Testis (tissue), 3 donors: ENCODE results near the gene GLOD5. TPM values are rescaled to one million over a fixed set of nuclear protein-coding genes. Genes with fewer than 3 reads are reported as not detected.

ENCODE experiments used
- DNase-seq: peaks from one replicate; pipeline ENCODE4 v3.0.0-alpha.2; 2019
- H3K27ac ChIP-seq, 2 donors: fragments of 200-600 bp; sonication (generic); one replicate each; pipeline ENCODE4 v1.5.1; 2019
- H3K27me3 ChIP-seq: fragments of 200-600 bp; sonication (generic); one replicate; pipeline ENCODE4 v1.5.1; 2019
- H3K36me3 ChIP-seq: fragments of 200-600 bp; sonication (generic); one replicate; pipeline ENCODE4 v1.5.1; 2017; ENCODE audit warnings: low read depth; ENCODE audit errors: missing control alignments
- H3K4me1 ChIP-seq: fragments of 200-600 bp; sonication (generic); one replicate; pipeline ENCODE4 v1.5.1; 2019
- H3K4me3 ChIP-seq, 2 donors: fragments of 200-600 bp; sonication (generic); one replicate each; pipeline ENCODE4 v1.5.1; 2017 to 2019
- H3K9me3 ChIP-seq: fragments of 200-600 bp; sonication (generic); one replicate; pipeline ENCODE4 v1.5.1; 2017
- CTCF ChIP-seq, 3 experiments: fragments of 450-650 bp in 2 of 3; fragments of 200-600 bp in 1 of 3; sonication (generic) in 1 of 3; IDR thresholded peaks; one replicate each; pipeline ENCODE4 v1.5.1; 2016 to 2019; ENCODE audit warnings: antibody characterized with exemption in 3 of 3, mild to moderate bottlenecking in 2 of 3, moderate library complexity in 1 of 3
- POLR2A ChIP-seq: fragments of 450-650 bp; IDR thresholded peaks from one replicate; pipeline ENCODE4 v1.6.1; 2017; ENCODE audit warnings: antibody characterized with exemption, mild to moderate bottlenecking, moderate library complexity
- WGBS, 2 donors: methylation state at CpG; one replicate each; pipeline ENCODE4 v1.1.5; 2018; 5-methylcytosine and 5-hydroxymethylcytosine counted together
- intact Hi-C: fragments of 100-400 bp; cut with DNase I; formaldehyde crosslinking; loops from one replicate; pipeline ENCODE4 v1.15.1; 2023; ENCODE audit warnings: low total_unique reads
- polyA plus RNA-seq: library from polyadenylated mRNA; stranded (reverse); fragments of 350-450 nt; fragmentation: Illumina TruSeq; extraction: RNeasy Lipid Tissue Mini Kit (QIAGEN cat#74804); gene quantifications from one replicate; pipeline ENCODE4 v1.2.3, GENCODE V29; 2014; ENCODE audit warnings: low read depth, low replicate concordance; ENCODE audit not compliant: insufficient read depth
- total RNA-seq, 2 donors: library from RNA; depleted of rRNA; stranded (reverse); fragments of >200 nt; gene quantifications; one replicate each; pipeline ENCODE4 v1.2.3, GENCODE V29; 2016

The GLOD5 gene
- total and polyA plus RNA-seq, 3 donors from 2014 or later = 0.83 TPM; not detected in 2

GRCh38 chrX:48715072-48715471, 46.5 kb upstream of the GLOD5 start:
- no peak for DNase-seq
- no peak for TF ChIP-seq CTCF (IDR thresholded peaks at IDR 0.05)
- TF ChIP-seq POLR2A = no peak
- Histone ChIP-seq H3K36me3 (no peaks in the 10 kb centered on the region), H3K9me3 (no peaks in the 10 kb centered on the region), H3K4me1 (no peaks in the 10 kb centered on the region), H3K27me3 (no peaks in the 10 kb centered on the region), H3K4me3 (no peak overlapping the region), H3K27ac (no peak overlapping the region)
- intact Hi-C loops = no loop called here
- whole genome bisulfite sequencing, 2 donors = 57 to 77% methylated on average over 2 of the region's 2 CpGs

- no peak for TF ChIP-seq CTCF (IDR thresholded peaks at IDR 0.05)
- no peak for TF ChIP-seq POLR2A
- Histone ChIP-seq H3K27me3 (no peaks in the 10 kb centered on the region), H3K9me3 (no peaks in the 10 kb centered on the region), H3K4me1 (no peaks in the 10 kb centered on the region), H3K4me3 (no peak overlapping the region), H3K27ac (no peak overlapping the region), H3K36me3 (no peaks in the 10 kb centered on the region)
- no peak for DNase-seq
- intact Hi-C loops = no loop called here
- WGBS, 2 donors = 80% methylated on average over 2 to 4 of the region's 4 CpGs
These were observed 45.6 kb upstream of the GLOD5 start for GRCh38 chrX:48715876-48716502.

- whole genome bisulfite sequencing, 2 donors = 71 to 86% methylated on average over 2 of the region's 2 CpGs
- no peak for DNase-seq
- no peak for TF ChIP-seq POLR2A
- no peak for TF ChIP-seq CTCF (IDR thresholded peaks at IDR 0.05)
- no peaks in the 10 kb centered on the region for H3K36me3 ChIP-seq
- intact Hi-C loops = no loop called here
- H3K27ac ChIP-seq = no peak overlapping the region
- H3K9me3 ChIP-seq = no peaks in the 10 kb centered on the region
- H3K27me3 ChIP-seq = no peaks in the 10 kb centered on the region
- H3K4me1 ChIP-seq = no peaks in the 10 kb centered on the region
- no peak overlapping the region for H3K4me3 ChIP-seq
These were observed 41.6 kb upstream of the GLOD5 start for GRCh38 chrX:48719958-48720357.

GRCh38 chrX:48720577-48721250, 40.8 kb upstream of the GLOD5 start:
- intact Hi-C loops = no loop called here
- WGBS, 2 donors = 69 to 96% methylated on average over 4 of the region's 4 CpGs
- no peak for DNase-seq

More at GRCh38 chrX:48720577-48721250, 40.8 kb upstream of the GLOD5 start:
- Histone ChIP-seq H3K4me1 (no peaks in the 10 kb centered on the region), H3K36me3 (no peaks in the 10 kb centered on the region), H3K27me3 (no peaks in the 10 kb centered on the region), H3K27ac (no peak overlapping the region), H3K4me3 (no peak overlapping the region), H3K9me3 (no peaks in the 10 kb centered on the region)
- TF ChIP-seq POLR2A (no peak), CTCF (IDR thresholded peaks at IDR 0.05) (no peak)
